GM06990 (cell line): ENCODE data around the gene PCDHA8.
"Not testable (repeated sequence)": the region's sequence is repeated elsewhere in the genome, so short reads cannot be mapped to it uniquely, and the experiment has no call there.

ENCODE experiments used
- DNase-seq: peaks from one replicate; pipeline ENCODE4 v3.0.0-alpha.2; 2011; ENCODE audit not compliant: insufficient read length; ENCODE audit errors: extremely low read depth
- H3K27me3 ChIP-seq: replicated peaks from 2 replicates; pipeline ENCODE4 v1.6.0; 2011; ENCODE audit warnings: low read length; ENCODE audit not compliant: control insufficient read depth, insufficient read depth
- H3K36me3 ChIP-seq: 2 replicates; pipeline ENCODE4 v1.5.1; 2011; ENCODE audit warnings: low read length; ENCODE audit not compliant: control insufficient read depth, insufficient read depth
- H3K4me3 ChIP-seq: replicated peaks from 2 replicates; pipeline ENCODE4 v1.5.1; 2011; ENCODE audit warnings: low read depth, mild to moderate bottlenecking, control low read depth, low read length
- CTCF ChIP-seq: IDR thresholded peaks from 2 replicates; pipeline ENCODE4 v1.5.1; 2011; ENCODE audit warnings: low read length, control low read depth, mild to moderate bottlenecking, inconsistent platforms; ENCODE audit not compliant: insufficient read depth, poor library complexity, severe bottlenecking

The PCDHA8 gene

GRCh38 chr5:140800816-140801493 lies 40.0 kb upstream of the PCDHA8 start, which contains the start of gene PCDHA3:
Gene PCDHA3 (plus strand): TSS chr5:140801057.
- Histone ChIP-seq H3K4me3 (no peak within 1 kb of the TSS), H3K36me3 (no peaks in the 10 kb centered on the region), H3K27me3 (no peaks in the 10 kb centered on the region)
- TF ChIP-seq CTCF: no peak
- DNase-seq: no peak

DNA sequence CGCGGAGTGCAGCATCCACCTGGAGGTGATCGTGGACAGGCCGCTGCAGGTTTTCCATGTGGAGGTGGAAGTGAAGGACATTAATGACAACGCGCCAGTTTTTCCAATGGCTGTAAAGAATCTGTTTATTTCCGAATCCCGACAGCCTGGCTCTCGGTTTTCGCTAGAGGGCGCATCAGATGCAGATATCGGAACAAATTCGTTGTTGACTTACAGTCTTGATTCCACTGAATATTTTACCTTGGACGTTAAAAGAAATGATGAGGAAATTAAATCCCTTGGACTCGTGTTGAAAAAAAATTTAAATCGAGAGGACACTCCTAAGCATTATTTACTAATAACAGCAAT lies 39.5 kb upstream of the PCDHA8 start:
- no peak for TF ChIP-seq CTCF
- Histone ChIP-seq H3K36me3 (no peaks in the 10 kb centered on the region), H3K4me3 (no peak overlapping the region), H3K27me3 (no peaks in the 10 kb centered on the region)
- DNase-seq: no peak

- not testable (repeated sequence) for H3K4me3 ChIP-seq, H3K36me3 ChIP-seq, DNase-seq, H3K27me3 ChIP-seq
Observed at GRCh38 chr5:140802381-140802780, 38.6 kb upstream of the PCDHA8 start.

DNA sequence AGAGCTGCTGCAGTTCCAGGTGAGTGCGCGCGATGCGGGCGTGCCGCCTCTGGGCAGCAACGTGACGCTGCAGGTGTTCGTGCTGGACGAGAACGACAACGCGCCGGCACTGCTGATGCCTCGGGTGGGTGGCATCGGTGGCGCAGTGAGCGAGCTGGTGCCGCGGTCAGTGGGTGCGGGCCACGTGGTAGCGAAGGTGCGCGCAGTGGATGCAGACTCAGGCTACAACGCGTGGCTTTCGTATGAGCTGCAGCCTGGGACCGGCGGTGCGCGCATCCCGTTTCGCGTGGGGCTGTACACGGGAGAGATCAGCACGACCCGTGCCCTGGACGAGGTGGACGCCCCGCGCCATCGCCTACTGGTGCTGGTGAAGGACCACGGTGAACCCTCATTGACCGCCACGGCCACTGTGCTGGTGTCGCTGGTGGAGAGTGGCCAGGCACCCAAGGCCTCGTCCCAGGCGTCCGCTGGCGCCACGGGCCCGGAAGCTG lies 38.2 kb upstream of the PCDHA8 start:
- no peaks in the 10 kb centered on the region for H3K36me3 ChIP-seq
- H3K4me3 ChIP-seq: no peak overlapping the region
- DNase-seq: no peak
- no peak for TF ChIP-seq CTCF
- H3K27me3 ChIP-seq: no peaks in the 10 kb centered on the region

GRCh38 chr5:140806834-140807775 lies 33.9 kb upstream of the PCDHA8 start, which contains the start of gene PCDHA4:
Gene PCDHA4 (plus strand): TSS chr5:140807068.
- H3K36me3 ChIP-seq: no peaks in the 10 kb centered on the region
- no peak for DNase-seq
- TF ChIP-seq CTCF: no peak
- no peak within 1 kb of the TSS for H3K4me3 ChIP-seq
- no peaks in the 10 kb centered on the region for H3K27me3 ChIP-seq

DNA sequence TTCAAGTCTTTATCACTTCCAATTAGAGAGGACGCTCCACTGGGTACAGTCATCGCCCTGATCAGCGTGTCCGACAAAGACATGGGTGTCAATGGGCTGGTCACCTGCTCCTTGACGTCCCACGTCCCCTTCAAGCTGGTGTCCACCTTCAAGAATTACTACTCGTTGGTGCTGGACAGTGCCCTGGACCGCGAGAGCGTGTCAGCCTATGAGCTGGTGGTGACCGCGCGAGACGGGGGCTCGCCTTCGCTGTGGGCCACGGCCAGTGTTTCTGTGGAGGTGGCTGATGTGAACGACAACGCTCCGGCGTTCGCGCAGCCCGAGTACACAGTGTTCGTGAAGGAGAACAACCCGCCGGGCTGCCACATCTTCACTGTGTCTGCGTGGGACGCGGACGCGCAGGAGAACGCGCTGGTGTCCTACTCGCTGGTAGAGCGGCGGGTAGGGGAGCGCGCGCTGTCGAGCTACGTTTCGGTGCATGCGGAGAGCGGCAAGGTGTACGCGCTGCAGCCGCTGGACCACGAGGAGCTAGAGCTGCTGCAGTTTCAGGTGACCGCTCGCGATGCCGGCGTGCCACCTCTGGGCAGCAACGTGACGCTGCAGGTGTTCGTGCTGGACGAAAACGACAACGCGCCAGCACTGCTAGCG lies 32.6 kb upstream of the PCDHA8 start:
- H3K4me3 ChIP-seq, DNase-seq, H3K36me3 ChIP-seq, H3K27me3 ChIP-seq: not testable (repeated sequence)
